HepG2 (cell line): ENCODE data around the gene CCDC18. TPM values are rescaled to one million over a fixed set of nuclear protein-coding genes. Genes with fewer than 3 reads are reported as not detected.

Source experiments
- AHR ChIP-seq: IDR thresholded peaks from 2 replicates; pipeline ENCODE4 v1.6.1; 2018; ENCODE audit warnings: missing genetic modification reagents, missing compliant biosample characterization
- ARNT2 ChIP-seq: sonication (generic); formaldehyde crosslinking; IDR thresholded peaks from 2 replicates; pipeline ENCODE4 v1.8.0; 2022; ENCODE audit warnings: mild to moderate bottlenecking, low read depth, missing genetic modification reagents, moderate library complexity
- DNMT3B ChIP-seq: conservative IDR thresholded peaks from 2 replicates; pipeline ENCODE4 v1.6.1; 2016; ENCODE audit warnings: missing biosample characterization, control low read depth
- FOXK2 ChIP-seq: fragments of 450-650 bp; IDR thresholded peaks from 2 replicates; pipeline ENCODE4 v1.6.1; 2016
- JDP2 ChIP-seq: sonication (generic); formaldehyde crosslinking; IDR thresholded peaks from 2 replicates; pipeline ENCODE4 v1.8.1; 2022; ENCODE audit warnings: missing genetic modification reagents, borderline replicate concordance
- MLLT10 ChIP-seq: sonication (generic); formaldehyde crosslinking; IDR thresholded peaks from 2 replicates; pipeline ENCODE4 v1.4.0; 2020; ENCODE audit warnings: missing genetic modification reagents
- TRIM22 ChIP-seq: fragments of 450-650 bp; IDR thresholded peaks from 2 replicates; pipeline ENCODE4 v1.6.1; 2017
- YEATS2 ChIP-seq: sonication (generic); formaldehyde crosslinking; IDR thresholded peaks from 2 replicates; pipeline ENCODE4 v1.4.0; 2020; ENCODE audit warnings: missing genetic modification reagents, borderline replicate concordance
- ZBTB26 ChIP-seq: IDR thresholded peaks from 2 replicates; pipeline ENCODE4 v1.6.1; 2016; ENCODE audit warnings: missing compliant biosample characterization, missing genetic modification reagents, borderline replicate concordance
- ZBTB8A ChIP-seq: sonication (generic); formaldehyde crosslinking; IDR thresholded peaks from 2 replicates; pipeline ENCODE4 v1.4.0; 2020; ENCODE audit warnings: mild to moderate bottlenecking, low read depth, missing genetic modification reagents, borderline replicate concordance
- ZNF17 ChIP-seq: sonication (generic); formaldehyde crosslinking; IDR thresholded peaks from 2 replicates; pipeline ENCODE4 v1.5.0; 2020; ENCODE audit warnings: mild to moderate bottlenecking, missing genetic modification reagents
- ZNF331 ChIP-seq: sonication (generic); formaldehyde crosslinking; IDR thresholded peaks from 2 replicates; pipeline ENCODE4 v1.4.0; 2020; ENCODE audit warnings: missing genetic modification reagents
- ZNF337 ChIP-seq: sonication (generic); formaldehyde crosslinking; IDR thresholded peaks from 2 replicates; pipeline ENCODE4 v1.5.1; 2020; ENCODE audit warnings: missing genetic modification reagents, low read depth, mild to moderate bottlenecking, borderline replicate concordance
- ZNF737 ChIP-seq: sonication (generic); formaldehyde crosslinking; IDR thresholded peaks from 2 replicates; pipeline ENCODE4 v1.5.0; 2020; ENCODE audit warnings: missing genetic modification reagents, mild to moderate bottlenecking, borderline replicate concordance
- polyA plus RNA-seq, 8 experiments: library from polyadenylated mRNA; depleted of rRNA in 3 of 8; stranded (reverse) in 7 of 8; unstranded in 1 of 8; fragments of >200 nt; fragmentation: Illumina TruSeq in 4 of 8; extraction: Trizol in 4 of 8; gene quantifications; 2 replicates each; pipeline versions ENCODE4 v1.2.1 to v1.2.3, GENCODE V29; 2011 to 2016; ENCODE audit warnings: low read depth in 4 of 8, missing spikeins in 1 of 8, mixed read lengths in 1 of 8; ENCODE audit not compliant: insufficient read depth in 1 of 8
- total RNA-seq, 5 experiments: library from RNA; depleted of rRNA; stranded (reverse); fragments of >200 nt; fragmentation: Illumina TruSeq; extraction: Trizol; gene quantifications; 2 replicates each; pipeline ENCODE4 v1.2.3, GENCODE V29; 2016; ENCODE audit warnings: low read depth in 1 of 5
- TF ChIP-seq, protein P1 (sequence below): sonication (generic); formaldehyde crosslinking; IDR thresholded peaks from 2 replicates; pipeline ENCODE4 v1.4.0; 2020; ENCODE audit warnings: missing genetic modification reagents
- TF ChIP-seq, protein P2 (sequence below): sonication (generic); formaldehyde crosslinking; conservative IDR thresholded peaks from 2 replicates; pipeline ENCODE4 v1.8.0; 2022; ENCODE audit warnings: mild to moderate bottlenecking, moderate library complexity, missing genetic modification reagents
- TF ChIP-seq, protein P3 (sequence below): fragments of 450-650 bp; IDR thresholded peaks from 2 replicates; pipeline ENCODE4 v1.6.1; 2017; ENCODE audit warnings: mild to moderate bottlenecking

The CCDC18 gene
- total and polyA plus RNA-seq, 2 of the 13 experiments (the other 11 are each of a cell fraction or from before 2014, with no cell fraction given) = 1.9 to 18.4 TPM

DNA sequence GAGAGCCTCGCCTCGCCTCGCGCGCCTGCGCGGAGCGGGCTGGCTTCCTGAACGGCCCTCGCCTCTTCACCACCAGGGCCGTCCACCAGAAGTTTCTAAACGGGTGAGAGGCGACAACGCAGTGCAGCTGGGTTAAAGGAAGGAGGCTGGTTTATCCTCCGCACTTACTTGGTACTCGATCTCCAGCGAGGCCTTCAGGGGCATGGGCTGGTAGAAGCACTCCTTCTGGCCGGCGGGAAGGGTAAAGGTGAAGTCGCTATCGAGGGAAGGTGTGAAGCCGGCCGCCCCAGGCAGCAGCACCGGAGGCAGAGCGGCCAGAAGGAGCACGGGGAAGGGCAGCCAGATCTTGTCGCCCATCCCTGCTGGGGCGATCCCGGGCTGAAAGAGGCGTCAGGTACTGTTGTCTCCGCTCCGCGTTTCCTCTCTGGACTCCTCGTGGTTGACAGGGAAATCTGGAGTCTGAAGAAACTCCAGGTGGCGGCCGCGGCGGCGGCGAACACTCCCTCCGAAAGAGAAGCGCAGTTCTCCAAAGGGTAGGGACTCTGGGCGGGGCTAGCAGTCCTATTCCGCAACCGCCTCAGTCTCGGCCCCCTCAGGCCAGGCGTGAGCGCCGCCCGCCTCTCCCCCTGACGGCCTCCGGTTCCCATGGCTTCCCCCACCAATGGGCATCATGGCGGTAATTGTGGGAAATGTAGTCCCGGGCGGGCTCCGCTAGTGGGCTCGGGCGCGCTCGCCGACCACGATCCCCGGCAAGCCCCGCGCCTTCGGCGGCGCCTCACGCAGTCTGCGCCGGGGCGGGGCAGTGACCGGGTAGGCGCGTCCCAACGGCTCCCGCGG, 420 bp upstream of the CCDC18 start, which contains the start of gene TMED5 (continued):
- TF ChIP-seq, protein P1, sequence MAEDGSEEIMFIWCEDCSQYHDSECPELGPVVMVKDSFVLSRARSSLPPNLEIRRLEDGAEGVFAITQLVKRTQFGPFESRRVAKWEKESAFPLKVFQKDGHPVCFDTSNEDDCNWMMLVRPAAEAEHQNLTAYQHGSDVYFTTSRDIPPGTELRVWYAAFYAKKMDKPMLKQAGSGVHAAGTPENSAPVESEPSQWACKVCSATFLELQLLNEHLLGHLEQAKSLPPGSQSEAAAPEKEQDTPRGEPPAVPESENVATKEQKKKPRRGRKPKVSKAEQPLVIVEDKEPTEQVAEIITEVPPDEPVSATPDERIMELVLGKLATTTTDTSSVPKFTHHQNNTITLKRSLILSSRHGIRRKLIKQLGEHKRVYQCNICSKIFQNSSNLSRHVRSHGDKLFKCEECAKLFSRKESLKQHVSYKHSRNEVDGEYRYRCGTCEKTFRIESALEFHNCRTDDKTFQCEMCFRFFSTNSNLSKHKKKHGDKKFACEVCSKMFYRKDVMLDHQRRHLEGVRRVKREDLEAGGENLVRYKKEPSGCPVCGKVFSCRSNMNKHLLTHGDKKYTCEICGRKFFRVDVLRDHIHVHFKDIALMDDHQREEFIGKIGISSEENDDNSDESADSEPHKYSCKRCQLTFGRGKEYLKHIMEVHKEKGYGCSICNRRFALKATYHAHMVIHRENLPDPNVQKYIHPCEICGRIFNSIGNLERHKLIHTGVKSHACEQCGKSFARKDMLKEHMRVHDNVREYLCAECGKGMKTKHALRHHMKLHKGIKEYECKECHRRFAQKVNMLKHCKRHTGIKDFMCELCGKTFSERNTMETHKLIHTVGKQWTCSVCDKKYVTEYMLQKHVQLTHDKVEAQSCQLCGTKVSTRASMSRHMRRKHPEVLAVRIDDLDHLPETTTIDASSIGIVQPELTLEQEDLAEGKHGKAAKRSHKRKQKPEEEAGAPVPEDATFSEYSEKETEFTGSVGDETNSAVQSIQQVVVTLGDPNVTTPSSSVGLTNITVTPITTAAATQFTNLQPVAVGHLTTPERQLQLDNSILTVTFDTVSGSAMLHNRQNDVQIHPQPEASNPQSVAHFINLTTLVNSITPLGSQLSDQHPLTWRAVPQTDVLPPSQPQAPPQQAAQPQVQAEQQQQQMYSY = peak; percentile 59
- TF ChIP-seq, protein P2, sequence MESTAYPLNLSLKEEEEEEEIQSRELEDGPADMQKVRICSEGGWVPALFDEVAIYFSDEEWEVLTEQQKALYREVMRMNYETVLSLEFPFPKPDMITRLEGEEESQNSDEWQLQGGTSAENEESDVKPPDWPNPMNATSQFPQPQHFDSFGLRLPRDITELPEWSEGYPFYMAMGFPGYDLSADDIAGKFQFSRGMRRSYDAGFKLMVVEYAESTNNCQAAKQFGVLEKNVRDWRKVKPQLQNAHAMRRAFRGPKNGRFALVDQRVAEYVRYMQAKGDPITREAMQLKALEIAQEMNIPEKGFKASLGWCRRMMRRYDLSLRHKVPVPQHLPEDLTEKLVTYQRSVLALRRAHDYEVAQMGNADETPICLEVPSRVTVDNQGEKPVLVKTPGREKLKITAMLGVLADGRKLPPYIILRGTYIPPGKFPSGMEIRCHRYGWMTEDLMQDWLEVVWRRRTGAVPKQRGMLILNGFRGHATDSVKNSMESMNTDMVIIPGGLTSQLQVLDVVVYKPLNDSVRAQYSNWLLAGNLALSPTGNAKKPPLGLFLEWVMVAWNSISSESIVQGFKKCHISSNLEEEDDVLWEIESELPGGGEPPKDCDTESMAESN (CRISPR knock-in tag) = peak; percentile 23; the same call in 1 of the 2 replicates
- peak; percentile 84; the same call in 1 of the 2 replicates for TF ChIP-seq DNMT3B (CRISPR knock-in tag)
- TF ChIP-seq TRIM22 = no peak
- TF ChIP-seq ZNF737 = no peak; the same call in 1 of the 2 replicates
- TF ChIP-seq ZBTB26 (CRISPR knock-in tag) = peak; percentile 29; the same call in 1 of the 2 replicates
- no peak for TF ChIP-seq JDP2 (CRISPR knock-in tag)
- 0 out of 2 replicates have a peak, but pooled peaks have one; percentile 47 for TF ChIP-seq MLLT10
- TF ChIP-seq YEATS2 (CRISPR knock-in tag) = peak; percentile 46; the same call in 1 of the 2 replicates
- TF ChIP-seq ZNF331 (CRISPR knock-in tag) = peak; percentile 38
- peak; percentile 93; the same call in 1 of the 2 replicates for TF ChIP-seq ZNF17
- no peak for TF ChIP-seq FOXK2
- TF ChIP-seq ZNF337 (CRISPR knock-in tag) = peak; percentile 63; the same call in 1 of the 2 replicates
- TF ChIP-seq ZBTB8A = no peak
- no peak for TF ChIP-seq AHR
- 0 out of 2 replicates have a peak, but pooled peaks have one; percentile 19 for TF ChIP-seq ARNT2 (CRISPR knock-in tag)
- TF ChIP-seq, protein P3, sequence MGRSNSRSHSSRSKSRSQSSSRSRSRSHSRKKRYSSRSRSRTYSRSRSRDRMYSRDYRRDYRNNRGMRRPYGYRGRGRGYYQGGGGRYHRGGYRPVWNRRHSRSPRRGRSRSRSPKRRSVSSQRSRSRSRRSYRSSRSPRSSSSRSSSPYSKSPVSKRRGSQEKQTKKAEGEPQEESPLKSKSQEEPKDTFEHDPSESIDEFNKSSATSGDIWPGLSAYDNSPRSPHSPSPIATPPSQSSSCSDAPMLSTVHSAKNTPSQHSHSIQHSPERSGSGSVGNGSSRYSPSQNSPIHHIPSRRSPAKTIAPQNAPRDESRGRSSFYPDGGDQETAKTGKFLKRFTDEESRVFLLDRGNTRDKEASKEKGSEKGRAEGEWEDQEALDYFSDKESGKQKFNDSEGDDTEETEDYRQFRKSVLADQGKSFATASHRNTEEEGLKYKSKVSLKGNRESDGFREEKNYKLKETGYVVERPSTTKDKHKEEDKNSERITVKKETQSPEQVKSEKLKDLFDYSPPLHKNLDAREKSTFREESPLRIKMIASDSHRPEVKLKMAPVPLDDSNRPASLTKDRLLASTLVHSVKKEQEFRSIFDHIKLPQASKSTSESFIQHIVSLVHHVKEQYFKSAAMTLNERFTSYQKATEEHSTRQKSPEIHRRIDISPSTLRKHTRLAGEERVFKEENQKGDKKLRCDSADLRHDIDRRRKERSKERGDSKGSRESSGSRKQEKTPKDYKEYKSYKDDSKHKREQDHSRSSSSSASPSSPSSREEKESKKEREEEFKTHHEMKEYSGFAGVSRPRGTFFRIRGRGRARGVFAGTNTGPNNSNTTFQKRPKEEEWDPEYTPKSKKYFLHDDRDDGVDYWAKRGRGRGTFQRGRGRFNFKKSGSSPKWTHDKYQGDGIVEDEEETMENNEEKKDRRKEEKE = no peak
